WTC11 (cell line): ENCODE results near the gene OSBP2. TPM values are rescaled to one million over a fixed set of nuclear protein-coding genes. Genes with fewer than 3 reads are reported as not detected.

Source experiments
- ATAC-seq: fragments of 200-7000 bp; cut with Tn5 transposase; 2 replicates; pipeline ENCODE4 v1.10.0; 2021; ENCODE audit warnings: mild to moderate bottlenecking, moderate library complexity
- CTCF ChIA-PET: fragments of 300-600 bp; sonication (Branson Sonifier 250); formaldehyde crosslinking; loops from one replicate; lab custom pipeline; 2021; ENCODE audit warnings: antibody characterized with exemption; lab: Charles Lee
- POLR2A ChIA-PET: fragments of 350-600 bp; sonication (Branson Sonifier 250); formaldehyde crosslinking; loops from one replicate; lab custom pipeline; 2021; ENCODE audit warnings: antibody characterized with exemption; lab: Charles Lee
- DNase-seq: peaks from one replicate; pipeline ENCODE4 v3.0.0; 2021; ENCODE audit warnings: low spot score
- H3K27ac Mint-ChIP-seq: 2 replicates; pipeline ENCODE4 v1.8.0; 2021; ENCODE audit warnings: mixed read lengths
- H3K27me3 Mint-ChIP-seq: 2 replicates; pipeline ENCODE4 v1.8.0; 2021; ENCODE audit warnings: low read depth, mild to moderate bottlenecking, moderate library complexity, mixed read lengths
- H3K36me3 Mint-ChIP-seq: 2 replicates; pipeline ENCODE4 v1.8.0; 2021; ENCODE audit warnings: mixed read lengths
- H3K4me1 Mint-ChIP-seq: 2 replicates; pipeline ENCODE4 v1.8.0; 2022; ENCODE audit warnings: mixed read lengths
- H3K4me3 Mint-ChIP-seq: 2 replicates; pipeline ENCODE4 v1.8.0; 2021; ENCODE audit warnings: mild to moderate bottlenecking, moderate library complexity, mixed read lengths
- H3K9me3 Mint-ChIP-seq: 2 replicates; pipeline ENCODE4 v1.8.0; 2021; ENCODE audit warnings: mixed read lengths
- AFF4 ChIP-seq: sonication (generic); formaldehyde crosslinking; IDR thresholded peaks from 2 replicates; pipeline ENCODE4 v1.8.1; 2023; ENCODE audit warnings: mild to moderate bottlenecking, missing genetic modification reagents, borderline replicate concordance
- E2F1 ChIP-seq: sonication (generic); formaldehyde crosslinking; IDR thresholded peaks from 2 replicates; pipeline ENCODE4 v1.8.0; 2022; ENCODE audit warnings: mild to moderate bottlenecking, missing genetic modification reagents
- ERG ChIP-seq: fragments of 250-450 bp; sonication (Bioruptor Pico); IDR thresholded peaks from 2 replicates; pipeline ENCODE4 v1.8.0; 2021; ENCODE audit warnings: mild to moderate bottlenecking
- ESRRA ChIP-seq: sonication (generic); formaldehyde crosslinking; IDR thresholded peaks from 2 replicates; pipeline ENCODE4 v1.8.1; 2022; ENCODE audit warnings: mild to moderate bottlenecking, missing genetic modification reagents, borderline replicate concordance
- ETV6 ChIP-seq: sonication (generic); formaldehyde crosslinking; IDR thresholded peaks from 2 replicates; pipeline ENCODE4 v1.8.1; 2022; ENCODE audit warnings: mild to moderate bottlenecking, missing genetic modification reagents
- FOXJ3 ChIP-seq: sonication (generic); formaldehyde crosslinking; IDR thresholded peaks from 2 replicates; pipeline ENCODE4 v1.9.0; 2021; ENCODE audit warnings: missing genetic modification reagents, mild to moderate bottlenecking, borderline replicate concordance
- GTF2I ChIP-seq: fragments of 250-450 bp; sonication (Bioruptor Pico); conservative IDR thresholded peaks from 2 replicates; pipeline ENCODE4 v1.4.0; 2021; ENCODE audit warnings: mild to moderate bottlenecking
- HMGXB4 ChIP-seq: sonication (generic); formaldehyde crosslinking; IDR thresholded peaks from 2 replicates; pipeline ENCODE4 v1.8.1; 2023; ENCODE audit warnings: mild to moderate bottlenecking, moderate library complexity, missing genetic modification reagents
- NFE2L1 ChIP-seq: sonication (generic); formaldehyde crosslinking; IDR thresholded peaks from 2 replicates; pipeline ENCODE4 v1.8.1; 2023; ENCODE audit warnings: missing genetic modification reagents
- NR1H2 ChIP-seq: sonication (generic); formaldehyde crosslinking; IDR thresholded peaks from 2 replicates; pipeline ENCODE4 v1.9.0; 2021; ENCODE audit warnings: mild to moderate bottlenecking, moderate library complexity, missing genetic modification reagents
- NR3C1 ChIP-seq: sonication (generic); formaldehyde crosslinking; conservative IDR thresholded peaks from 2 replicates; pipeline ENCODE4 v1.8.1; 2023; ENCODE audit warnings: low read depth, mild to moderate bottlenecking, missing genetic modification reagents
- PRDM15 ChIP-seq: sonication (generic); formaldehyde crosslinking; IDR thresholded peaks from 2 replicates; pipeline ENCODE4 v1.8.0; 2022; ENCODE audit warnings: missing genetic modification reagents
- RELA ChIP-seq: sonication (generic); formaldehyde crosslinking; IDR thresholded peaks from 2 replicates; pipeline ENCODE4 v1.8.1; 2022; ENCODE audit warnings: missing genetic modification reagents, mild to moderate bottlenecking, borderline replicate concordance
- RORB ChIP-seq: fragments of 250-450 bp; sonication (Bioruptor Pico); IDR thresholded peaks from 2 replicates; pipeline ENCODE4 v1.9.0; 2021; ENCODE audit warnings: mild to moderate bottlenecking
- SMAD3 ChIP-seq: sonication (generic); formaldehyde crosslinking; IDR thresholded peaks from 2 replicates; pipeline ENCODE4 v1.8.0; 2022; ENCODE audit warnings: missing genetic modification reagents, mild to moderate bottlenecking, borderline replicate concordance
- SOX15 ChIP-seq: fragments of 250-450 bp; sonication (Bioruptor Pico); IDR thresholded peaks from 2 replicates; pipeline ENCODE4 v1.9.0; 2021; ENCODE audit warnings: mild to moderate bottlenecking
- SP1 ChIP-seq: sonication (generic); formaldehyde crosslinking; conservative IDR thresholded peaks from 2 replicates; pipeline ENCODE4 v1.8.1; 2022; ENCODE audit warnings: missing genetic modification reagents
- TEAD4 ChIP-seq: sonication (generic); formaldehyde crosslinking; IDR thresholded peaks from 2 replicates; pipeline ENCODE4 v1.8.0; 2022; ENCODE audit warnings: mild to moderate bottlenecking, missing genetic modification reagents
- USF2 ChIP-seq: sonication (generic); formaldehyde crosslinking; IDR thresholded peaks from 2 replicates; pipeline ENCODE4 v1.8.1; 2023; ENCODE audit warnings: mild to moderate bottlenecking, missing genetic modification reagents, moderate library complexity
- ZBTB21 ChIP-seq: sonication (generic); formaldehyde crosslinking; IDR thresholded peaks from 2 replicates; pipeline ENCODE4 v1.8.1; 2023; ENCODE audit warnings: mild to moderate bottlenecking, missing genetic modification reagents, borderline replicate concordance
- ZNF416 ChIP-seq: fragments of 250-450 bp; sonication (Bioruptor Pico); IDR thresholded peaks from 2 replicates; pipeline ENCODE4 v1.9.0; 2021; ENCODE audit warnings: mild to moderate bottlenecking, inconsistent platforms
- ZNF512 ChIP-seq: sonication (generic); formaldehyde crosslinking; IDR thresholded peaks from 2 replicates; pipeline ENCODE4 v1.8.1; 2022; ENCODE audit warnings: missing genetic modification reagents, borderline replicate concordance
- total RNA-seq: library from RNA; stranded (reverse); gene quantifications from 3 replicates; pipeline ENCODE4 v1.2.3, GENCODE V29; 2021

Gene OSBP2
- total RNA-seq, 1 experiment from 2014 or later: 4.1 TPM

GRCh38 chr22:30941363-30941740 lies 246.7 kb downstream of the OSBP2 start:
- no peaks in the 10 kb centered on the region for H3K27me3 Mint-ChIP-seq
- DNase-seq (no peak), ATAC-seq (no peak)
- H3K27ac Mint-ChIP-seq: no peak overlapping the region
- H3K9me3 Mint-ChIP-seq: no peaks in the 10 kb centered on the region
- ChIA-PET CTCF (no interaction called here), POLR2A (no interaction called here)
- H3K4me1 Mint-ChIP-seq: no peaks in the 10 kb centered on the region
- TF ChIP-seq AFF4 (CRISPR knock-in tag) (no peak), ETV6 (no peak), SOX15 (CRISPR knock-in tag) (no peak), TEAD4 (CRISPR knock-in tag) (no peak), USF2 (CRISPR knock-in tag) (no peak), RELA (CRISPR knock-in tag) (no peak), NR3C1 (no peak), ESRRA (CRISPR knock-in tag) (no peak), NFE2L1 (no peak), ZNF512 (no peak), ZNF416 (CRISPR knock-in tag) (no peak), FOXJ3 (CRISPR knock-in tag) (no peak)
- TF ChIP-seq, all 79 proteins: peak for 0
- Mint-ChIP-seq H3K36me3 (peaks cover 89% of the 10 kb centered on the region), H3K4me3 (no peak overlapping the region)

- ChIA-PET CTCF (no interaction called here), POLR2A (interaction anchor here (0.6 kb wide), 1 partner anchor 568 kb away, joined by 14 read pairs; no protein-coding TSS in a partner anchor)
- Mint-ChIP-seq H3K4me3 (no peak overlapping the region), H3K9me3 (no peaks in the 10 kb centered on the region), H3K27ac (no peak overlapping the region), H3K27me3 (no peaks in the 10 kb centered on the region), H3K4me1 (no peaks in the 10 kb centered on the region), H3K36me3 (peaks cover 76% of the 10 kb centered on the region)
- ATAC-seq (no peak), DNase-seq (no peak)
- no peak for TF ChIP-seq FOXJ3 (CRISPR knock-in tag)
- TF ChIP-seq PRDM15 (CRISPR knock-in tag): no peak
- TF ChIP-seq SP1 (CRISPR knock-in tag): no peak
- no peak for TF ChIP-seq SOX15 (CRISPR knock-in tag)
- TF ChIP-seq GTF2I (CRISPR knock-in tag): no peak
- no peak for TF ChIP-seq SMAD3 (CRISPR knock-in tag)
- no peak for TF ChIP-seq E2F1 (CRISPR knock-in tag)
- no peak for TF ChIP-seq NR3C1
- TF ChIP-seq NFE2L1: no peak
- TF ChIP-seq HMGXB4: no peak
- no peak for TF ChIP-seq NR1H2 (CRISPR knock-in tag)
- no peak for TF ChIP-seq ZBTB21
- no peak for TF ChIP-seq RORB
- TF ChIP-seq ERG: no peak
- no peak for TF ChIP-seq RELA (CRISPR knock-in tag)
These were observed 248.7 kb downstream of the OSBP2 start for GRCh38 chr22:30943368-30943767.
